Esophagus squamous epithelium (tissue), 5 donors: ENCODE results near the gene SARM1. TPM values are rescaled to one million over a fixed set of nuclear protein-coding genes. Genes with fewer than 3 reads are reported as not detected.

Source experiments
- DNase-seq: peaks from one replicate; lab custom pipeline; 2025; lab: John Stamatoyannopoulos, UW
- H3K27ac ChIP-seq, 4 donors: fragments of 200-600 bp; sonication (generic); one replicate each; pipeline ENCODE4 v1.5.1; 2016 to 2019; ENCODE audit warnings: mild to moderate bottlenecking in 1 of 4
- H3K27me3 ChIP-seq, 4 donors: fragments of 200-600 bp; sonication (generic); 1 replicate in 3 of 4; 2 replicates in 1 of 4; pipeline versions ENCODE4 v1.5.1 to v1.6.0; 2017 to 2021; ENCODE audit warnings: antibody characterized with exemption in 1 of 4
- H3K36me3 ChIP-seq, 3 donors: fragments of 200-600 bp; sonication (generic); one replicate each; pipeline ENCODE4 v1.5.1; 2016 to 2019
- H3K4me1 ChIP-seq, 3 donors: fragments of 200-600 bp; sonication (generic); one replicate each; pipeline ENCODE4 v1.5.1; 2017 to 2019
- H3K4me3 ChIP-seq, 4 donors: fragments of 200-600 bp; sonication (generic); 1 replicate in 3 of 4; 2 replicates in 1 of 4; pipeline ENCODE4 v1.5.1; 2016 to 2019; ENCODE audit warnings: mild to moderate bottlenecking in 2 of 4, moderate library complexity in 1 of 4
- H3K9me3 ChIP-seq, 3 donors: fragments of 200-600 bp; sonication (generic); one replicate each; pipeline ENCODE4 v1.5.1; 2016 to 2019
- CTCF ChIP-seq, 6 experiments: fragments of 450-650 bp in 4 of 6; fragments of 200-600 bp in 2 of 6; sonication (generic) in 2 of 6; IDR thresholded peaks; one replicate each; pipeline ENCODE4 v1.5.1; 2016 to 2019; ENCODE audit warnings: antibody characterized with exemption in 6 of 6, mild to moderate bottlenecking in 4 of 6, moderate library complexity in 4 of 6
- POLR2A ChIP-seq, 4 donors: fragments of 450-650 bp; IDR thresholded peaks; one replicate each; pipeline ENCODE4 v1.6.1; 2017; ENCODE audit warnings: antibody characterized with exemption in 4 of 4, mild to moderate bottlenecking in 4 of 4, moderate library complexity in 3 of 4
- WGBS, 2 donors: methylation state at CpG; one replicate each; pipeline ENCODE4 v1.1.5; 2018; 5-methylcytosine and 5-hydroxymethylcytosine counted together
- intact Hi-C: fragments of 100-400 bp; cut with DNase I; formaldehyde crosslinking; loops from one replicate; pipeline ENCODE4 v1.15.0; 2022
- total RNA-seq, 4 donors: library from RNA; depleted of rRNA; stranded (reverse); fragments of >200 nt; gene quantifications; one replicate each; pipeline ENCODE4 v1.1.0, GENCODE V29; 2016
- donor health status: DM: yes; HTN: yes; CAD: no.

Gene SARM1
- total RNA-seq, 4 donors from 2014 or later = 1.1 to 7.2 (median 2.5) TPM

- TF ChIP-seq POLR2A (IDR thresholded peaks at IDR 0.05) (no peak), CTCF (IDR thresholded peaks at IDR 0.05) (no peak)
- H3K4me3 ChIP-seq = no peak within 1 kb of the TSS
- H3K9me3 ChIP-seq = no peaks in the 10 kb centered on the region
- H3K4me1 ChIP-seq = no peaks in the 10 kb centered on the region
- 89 to 90% methylated on average over 5 to 8 of the region's 13 CpGs for WGBS, 2 donors
- H3K27ac ChIP-seq = no peak within 1 kb of the TSS
- no peak for DNase-seq
- intact Hi-C loops = no loop called here
- H3K36me3 ChIP-seq = peaks cover 17 to 57% (median 25%) of the 10 kb centered on the region in 3 donors
- H3K27me3 ChIP-seq = no peaks in the 10 kb centered on the region
These were observed 6.7 kb upstream of the SARM1 start, which contains the start of gene SEBOX for GRCh38 chr17:28364665-28365363. Gene SEBOX (minus strand): TSS chr17:28365199. CDS start chr17:28365151, 48 bp downstream.

GRCh38 chr17:28365487-28365886 lies 6.0 kb upstream of the SARM1 start:
- H3K4me3 ChIP-seq = no peak overlapping the region
- H3K27ac ChIP-seq = no peak overlapping the region
- intact Hi-C loops = no loop called here
- no peak for DNase-seq
- no peak for TF ChIP-seq CTCF (IDR thresholded peaks at IDR 0.05)
- no peak for TF ChIP-seq POLR2A (IDR thresholded peaks at IDR 0.05)
- peaks cover 0 to 3% (median 0%) of the 10 kb centered on the region in 3 donors for H3K4me1 ChIP-seq
- WGBS, 2 donors = 79 to 84% methylated on average over 3 of the region's 3 CpGs
- peaks cover 10 to 50% (median 19%) of the 10 kb centered on the region in 3 donors for H3K36me3 ChIP-seq
- no peaks in the 10 kb centered on the region for H3K27me3 ChIP-seq
- H3K9me3 ChIP-seq = no peaks in the 10 kb centered on the region

- Histone ChIP-seq H3K4me3 (no peak overlapping the region), H3K27ac (no peak overlapping the region), H3K4me1 (peaks cover 0 to 14% (median 1%) of the 10 kb centered on the region in 3 donors), H3K36me3 (peaks cover under 1 to 39% (median 7%) of the 10 kb centered on the region in 3 donors), H3K27me3 (peaks cover 0 to under 1% (median 0%) of the 10 kb centered on the region in 4 donors), H3K9me3 (no peaks in the 10 kb centered on the region)
- DNase-seq = no peak
- TF ChIP-seq CTCF (IDR thresholded peaks at IDR 0.05) (no peak), POLR2A (IDR thresholded peaks at IDR 0.05) (no peak)
- intact Hi-C loops = no loop called here
- WGBS, 2 donors = 40 to 56% methylated on average over 1 of the region's 1 CpG
These were observed 4.9 kb upstream of the SARM1 start for GRCh38 chr17:28366605-28367004.

- 80% methylated on average over 1 of the region's 21 CpGs for WGBS, 2 donors
- no peak for DNase-seq
- Histone ChIP-seq H3K27ac (no peak overlapping the region), H3K4me1 (peaks cover 6 to 26% (median 13%) of the 10 kb centered on the region in 3 donors), H3K27me3 (peaks cover 0 to 10% (median 0%) of the 10 kb centered on the region in 4 donors), H3K36me3 (peaks cover 0 to 27% (median under 1%) of the 10 kb centered on the region in 3 donors), H3K4me3 (no peak overlapping the region), H3K9me3 (no peaks in the 10 kb centered on the region)
- intact Hi-C loops = no loop called here
- TF ChIP-seq CTCF (IDR thresholded peaks at IDR 0.05) (no peak), POLR2A (IDR thresholded peaks at IDR 0.05) (no peak)
These were observed 3.7 kb upstream of the SARM1 start for GRCh38 chr17:28367641-28368305.
